SJSA1 (cell line): Measurements from ENCODE around the gene NTM. TPM values are rescaled to one million over a fixed set of nuclear protein-coding genes. Genes with fewer than 3 reads are reported as not detected.

ENCODE experiments used
- DNase-seq, 2 experiments: peaks; one replicate each; pipeline ENCODE4 v3.0.0-alpha.2; 2015 to 2020; ENCODE audit warnings: low spot score in 2 of 2, low read depth in 1 of 2
- H3K27ac ChIP-seq: fragments of 250-450 bp; sonication (Bioruptor Pico); 2 replicates; pipeline ENCODE4 v1.5.1; 2020; ENCODE audit warnings: mild to moderate bottlenecking, moderate library complexity
- H3K27me3 ChIP-seq: fragments of 250-450 bp; sonication (Bioruptor Pico); replicated peaks from 2 replicates; pipeline ENCODE4 v1.5.1; 2020; ENCODE audit warnings: mild to moderate bottlenecking, moderate library complexity
- H3K36me3 ChIP-seq: fragments of 250-450 bp; sonication (Bioruptor Pico); 2 replicates; pipeline ENCODE4 v1.5.1; 2020; ENCODE audit warnings: mild to moderate bottlenecking
- H3K4me1 ChIP-seq: fragments of 250-450 bp; sonication (Bioruptor Pico); replicated peaks from 2 replicates; pipeline ENCODE4 v1.6.1; 2021; ENCODE audit warnings: mild to moderate bottlenecking
- H3K4me3 ChIP-seq: fragments of 250-450 bp; sonication (Bioruptor Pico); 2 replicates; pipeline ENCODE4 v1.5.1; 2020; ENCODE audit warnings: mild to moderate bottlenecking
- H3K9me3 ChIP-seq: fragments of 250-450 bp; sonication (Bioruptor Pico); replicated peaks from 2 replicates; pipeline ENCODE4 v1.5.1; 2020; ENCODE audit warnings: mild to moderate bottlenecking
- total RNA-seq: library from RNA; depleted of rRNA; stranded (reverse); fragments of >200 nt; shearing (Covaris generic); gene quantifications from 2 replicates; pipeline ENCODE4 v1.2.3, GENCODE V29; 2014

The NTM gene
- total RNA-seq, 1 experiment from 2014 or later, result 0.34 TPM

- Histone ChIP-seq H3K4me1 (no peaks in the 10 kb centered on the region), H3K4me3 (no peak overlapping the region), H3K9me3 (no peaks in the 10 kb centered on the region), H3K36me3 (no peaks in the 10 kb centered on the region), H3K27ac (no peak overlapping the region), H3K27me3 (no peaks in the 10 kb centered on the region)
- no peak for DNase-seq
Measured at GRCh38 chr11:131802440-131803115, 432.2 kb downstream of the NTM start.

- Histone ChIP-seq H3K4me3 (no peak overlapping the region), H3K4me1 (no peaks in the 10 kb centered on the region), H3K27ac (no peak overlapping the region), H3K36me3 (no peaks in the 10 kb centered on the region), H3K27me3 (no peaks in the 10 kb centered on the region), H3K9me3 (no peaks in the 10 kb centered on the region)
- no peak for DNase-seq
Measured at GRCh38 chr11:131807876-131808275, 437.5 kb downstream of the NTM start.

- DNase-seq, result no peak
- no peaks in the 10 kb centered on the region for H3K27me3 ChIP-seq
Measured at GRCh38 chr11:131808470-131808869, 438.1 kb downstream of the NTM start.

GRCh38 chr11:131809203-131809918 is 438.9 kb downstream of the NTM start:
- Histone ChIP-seq H3K27me3 (no peaks in the 10 kb centered on the region), H3K4me1 (no peaks in the 10 kb centered on the region), H3K9me3 (no peaks in the 10 kb centered on the region), H3K27ac (no peak overlapping the region), H3K4me3 (no peak overlapping the region), H3K36me3 (no peaks in the 10 kb centered on the region)
- DNase-seq, result no peak

More at GRCh38 chr11:131808470-131808869, 438.1 kb downstream of the NTM start:
- H3K9me3 ChIP-seq, result no peaks in the 10 kb centered on the region
- no peaks in the 10 kb centered on the region for H3K4me1 ChIP-seq
- H3K27ac ChIP-seq, result no peak overlapping the region
- H3K4me3 ChIP-seq, result no peak overlapping the region
- H3K36me3 ChIP-seq, result no peaks in the 10 kb centered on the region

GRCh38 chr11:131810541-131810940 is 440.1 kb downstream of the NTM start:
- no peaks in the 10 kb centered on the region for H3K4me1 ChIP-seq
- no peaks in the 10 kb centered on the region for H3K9me3 ChIP-seq
- H3K36me3 ChIP-seq, result no peaks in the 10 kb centered on the region
- DNase-seq, result no peak
- no peaks in the 10 kb centered on the region for H3K27me3 ChIP-seq
- no peak overlapping the region for H3K27ac ChIP-seq
- H3K4me3 ChIP-seq, result no peak overlapping the region

- no peak overlapping the region for H3K27ac ChIP-seq
- DNase-seq, result no peak
- no peak overlapping the region for H3K4me3 ChIP-seq
- H3K36me3 ChIP-seq, result no peaks in the 10 kb centered on the region
- no peaks in the 10 kb centered on the region for H3K27me3 ChIP-seq
- no peaks in the 10 kb centered on the region for H3K9me3 ChIP-seq
- no peaks in the 10 kb centered on the region for H3K4me1 ChIP-seq
Measured at GRCh38 chr11:131811383-131811782, 441.0 kb downstream of the NTM start.

GRCh38 chr11:131814108-131814507 is 443.7 kb downstream of the NTM start:
- Histone ChIP-seq H3K9me3 (no peaks in the 10 kb centered on the region), H3K27ac (no peak overlapping the region), H3K36me3 (no peaks in the 10 kb centered on the region), H3K4me3 (no peak overlapping the region), H3K4me1 (no peaks in the 10 kb centered on the region), H3K27me3 (no peaks in the 10 kb centered on the region)
- no peak for DNase-seq

- Histone ChIP-seq H3K36me3 (no peaks in the 10 kb centered on the region), H3K4me3 (no peak overlapping the region), H3K27me3 (no peaks in the 10 kb centered on the region), H3K27ac (no peak overlapping the region), H3K4me1 (no peaks in the 10 kb centered on the region), H3K9me3 (no peaks in the 10 kb centered on the region)
- DNase-seq, result no peak
Measured at GRCh38 chr11:131815590-131815989, 445.2 kb downstream of the NTM start.

- Histone ChIP-seq H3K4me3 (no peak overlapping the region), H3K27ac (no peak overlapping the region), H3K4me1 (no peaks in the 10 kb centered on the region), H3K27me3 (no peaks in the 10 kb centered on the region), H3K9me3 (no peaks in the 10 kb centered on the region), H3K36me3 (no peaks in the 10 kb centered on the region)
- DNase-seq, result no peak
Measured at GRCh38 chr11:131816051-131816450, 445.6 kb downstream of the NTM start.

GRCh38 chr11:131817687-131818188 is 447.3 kb downstream of the NTM start:
- Histone ChIP-seq H3K9me3 (no peaks in the 10 kb centered on the region), H3K4me3 (no peak overlapping the region), H3K4me1 (no peaks in the 10 kb centered on the region), H3K27ac (no peak overlapping the region), H3K27me3 (no peaks in the 10 kb centered on the region), H3K36me3 (no peaks in the 10 kb centered on the region)
- DNase-seq, result no peak

- no peaks in the 10 kb centered on the region for H3K27me3 ChIP-seq
- no peak overlapping the region for H3K27ac ChIP-seq
- no peaks in the 10 kb centered on the region for H3K36me3 ChIP-seq
- no peak for DNase-seq
- H3K4me3 ChIP-seq, result no peak overlapping the region
- no peaks in the 10 kb centered on the region for H3K4me1 ChIP-seq
- H3K9me3 ChIP-seq, result no peaks in the 10 kb centered on the region
Measured at GRCh38 chr11:131819865-131820264, 449.4 kb downstream of the NTM start.

GRCh38 chr11:131822506-131822905 is 452.1 kb downstream of the NTM start:
- H3K4me1 ChIP-seq, result no peaks in the 10 kb centered on the region

GRCh38 chr11:131823772-131824171 is 453.4 kb downstream of the NTM start:
- Histone ChIP-seq H3K9me3 (no peaks in the 10 kb centered on the region), H3K4me1 (no peaks in the 10 kb centered on the region), H3K36me3 (no peaks in the 10 kb centered on the region), H3K27ac (no peak overlapping the region), H3K27me3 (no peaks in the 10 kb centered on the region), H3K4me3 (no peak overlapping the region)
- no peak for DNase-seq

More at GRCh38 chr11:131822506-131822905, 452.1 kb downstream of the NTM start:
- no peaks in the 10 kb centered on the region for H3K27me3 ChIP-seq
- no peak overlapping the region for H3K4me3 ChIP-seq
- DNase-seq, result no peak
- no peaks in the 10 kb centered on the region for H3K36me3 ChIP-seq
- no peaks in the 10 kb centered on the region for H3K9me3 ChIP-seq
- H3K27ac ChIP-seq, result no peak overlapping the region

- no peaks in the 10 kb centered on the region for H3K36me3 ChIP-seq
- no peaks in the 10 kb centered on the region for H3K9me3 ChIP-seq
- no peaks in the 10 kb centered on the region for H3K4me1 ChIP-seq
- no peak overlapping the region for H3K27ac ChIP-seq
- no peak overlapping the region for H3K4me3 ChIP-seq
- no peaks in the 10 kb centered on the region for H3K27me3 ChIP-seq
- no peak for DNase-seq
Measured at GRCh38 chr11:131824771-131825170, 454.4 kb downstream of the NTM start.
